ENCODE data around the gene GHR.
A peak's percentile ranks its signal among the peaks of the same experiment; 100 is the strongest.
"Not testable (repeated sequence)": the region's sequence is repeated elsewhere in the genome, so short reads cannot be mapped to it uniquely, and the experiment has no call there.

GHR gene

GRCh38 chr5:42655982-42656650 lies 232.9 kb downstream of the GHR start:
- H3K27ac ChIP-seq = no peak overlapping the region
- TF ChIP-seq CTCF (conservative IDR thresholded peaks at IDR 0.05; ENCODE audit: low read depth, low read length) = no peak

GRCh38 chr5:42656651-42657015 lies 233.4 kb downstream of the GHR start:
- Histone ChIP-seq H2AFZ (ENCODE audit: low read depth) (peak overlapping the region; percentile 53), H3K36me3 (ENCODE audit: insufficient read depth) (no peaks in the 10 kb centered on the region), H3K9ac (no peak overlapping the region), H4K20me1 (ENCODE audit: insufficient read depth) (no peaks in the 10 kb centered on the region), H3K4me1 (ENCODE audit: low read depth, poor library complexity, severe bottlenecking) (peaks cover 53% of the 10 kb centered on the region), H3K4me2 (0 out of 2 replicates have a peak overlapping the region, but pooled peaks have one; percentile 9), H3K27ac (no peak overlapping the region), H3K4me3 (IDR thresholded peaks at IDR 0.05; ENCODE audit: insufficient read depth, low read depth, low read length) (no peak overlapping the region), H3K79me2 (ENCODE audit: insufficient read depth, low read depth) (no peaks in the 10 kb centered on the region), H3K27me3 (ENCODE audit: insufficient read depth, low read depth) (no peaks in the 10 kb centered on the region)
- peak; percentile 53 for TF ChIP-seq CTCF (conservative IDR thresholded peaks at IDR 0.05; ENCODE audit: low read depth, low read length)

More at GRCh38 chr5:42655982-42656650, 232.9 kb downstream of the GHR start:
- H3K4me1 ChIP-seq (ENCODE audit: low read depth, poor library complexity, severe bottlenecking) = peaks cover 53% of the 10 kb centered on the region
- H4K20me1 ChIP-seq (ENCODE audit: insufficient read depth) = no peaks in the 10 kb centered on the region
- H2AFZ ChIP-seq (ENCODE audit: low read depth) = peak overlapping the region; percentile 53
- H3K79me2 ChIP-seq (ENCODE audit: insufficient read depth, low read depth) = no peaks in the 10 kb centered on the region
- no peaks in the 10 kb centered on the region for H3K27me3 ChIP-seq (ENCODE audit: insufficient read depth, low read depth)
- H3K36me3 ChIP-seq (ENCODE audit: insufficient read depth) = no peaks in the 10 kb centered on the region
- no peak overlapping the region for H3K9ac ChIP-seq
- H3K4me2 ChIP-seq = 0 out of 2 replicates have a peak overlapping the region, but pooled peaks have one; percentile 9
- no peak overlapping the region for H3K4me3 ChIP-seq (IDR thresholded peaks at IDR 0.05; ENCODE audit: insufficient read depth, low read depth, low read length)

- H2AFZ ChIP-seq (ENCODE audit: low read depth); H3K27me3 ChIP-seq (ENCODE audit: insufficient read depth, low read depth); H4K20me1 ChIP-seq (ENCODE audit: insufficient read depth); H3K4me3 ChIP-seq (IDR thresholded peaks at IDR 0.05; ENCODE audit: insufficient read depth, low read depth, low read length); H3K27ac ChIP-seq; H3K9ac ChIP-seq; H3K36me3 ChIP-seq (ENCODE audit: insufficient read depth); H3K79me2 ChIP-seq (ENCODE audit: insufficient read depth, low read depth); H3K4me2 ChIP-seq: not testable (repeated sequence)
- H3K4me1 ChIP-seq (ENCODE audit: low read depth, poor library complexity, severe bottlenecking) = peaks cover 26% of the 10 kb centered on the region
Measured at GRCh38 chr5:42659869-42660268, 236.6 kb downstream of the GHR start.

GRCh38 chr5:42665857-42666256 lies 242.6 kb downstream of the GHR start:
- H2AFZ ChIP-seq (ENCODE audit: low read depth) = no peak overlapping the region
- H3K4me1 ChIP-seq (ENCODE audit: low read depth, poor library complexity, severe bottlenecking) = peaks cover 39% of the 10 kb centered on the region
- TF ChIP-seq CTCF (conservative IDR thresholded peaks at IDR 0.05; ENCODE audit: low read depth, low read length) = no peak
- H4K20me1 ChIP-seq (ENCODE audit: insufficient read depth) = no peaks in the 10 kb centered on the region
- H3K9ac ChIP-seq = no peak overlapping the region
- 0 out of 2 replicates have a peak overlapping the region, but pooled peaks have one; percentile 52 for H3K27ac ChIP-seq
- no peak overlapping the region for H3K4me3 ChIP-seq (IDR thresholded peaks at IDR 0.05; ENCODE audit: insufficient read depth, low read depth, low read length)
- H3K4me2 ChIP-seq = peak overlapping the region; percentile 85; the same call in 1 of the 2 replicates
- no peaks in the 10 kb centered on the region for H3K79me2 ChIP-seq (ENCODE audit: insufficient read depth, low read depth)
- H3K27me3 ChIP-seq (ENCODE audit: insufficient read depth, low read depth) = no peaks in the 10 kb centered on the region
- no peaks in the 10 kb centered on the region for H3K36me3 ChIP-seq (ENCODE audit: insufficient read depth)

GRCh38 chr5:42666869-42667268 lies 243.6 kb downstream of the GHR start:
- H3K4me3 ChIP-seq (IDR thresholded peaks at IDR 0.05; ENCODE audit: insufficient read depth, low read depth, low read length) = no peak overlapping the region
- H3K4me2 ChIP-seq = peak overlapping the region; percentile 85
- H3K4me1 ChIP-seq (ENCODE audit: low read depth, poor library complexity, severe bottlenecking) = peaks cover 39% of the 10 kb centered on the region
- H4K20me1 ChIP-seq (ENCODE audit: insufficient read depth) = no peaks in the 10 kb centered on the region
- no peak for TF ChIP-seq CTCF (conservative IDR thresholded peaks at IDR 0.05; ENCODE audit: low read depth, low read length)
- peak overlapping the region; percentile 52 for H3K27ac ChIP-seq
- no peaks in the 10 kb centered on the region for H3K27me3 ChIP-seq (ENCODE audit: insufficient read depth, low read depth)
- peak overlapping the region; percentile 7; the same call in 1 of the 2 replicates for H2AFZ ChIP-seq (ENCODE audit: low read depth)
- H3K79me2 ChIP-seq (ENCODE audit: insufficient read depth, low read depth) = no peaks in the 10 kb centered on the region
- H3K9ac ChIP-seq = no peak overlapping the region
- H3K36me3 ChIP-seq (ENCODE audit: insufficient read depth) = no peaks in the 10 kb centered on the region
